Measurements from ENCODE around the gene SLC7A1.

Gene SLC7A1

DNA sequence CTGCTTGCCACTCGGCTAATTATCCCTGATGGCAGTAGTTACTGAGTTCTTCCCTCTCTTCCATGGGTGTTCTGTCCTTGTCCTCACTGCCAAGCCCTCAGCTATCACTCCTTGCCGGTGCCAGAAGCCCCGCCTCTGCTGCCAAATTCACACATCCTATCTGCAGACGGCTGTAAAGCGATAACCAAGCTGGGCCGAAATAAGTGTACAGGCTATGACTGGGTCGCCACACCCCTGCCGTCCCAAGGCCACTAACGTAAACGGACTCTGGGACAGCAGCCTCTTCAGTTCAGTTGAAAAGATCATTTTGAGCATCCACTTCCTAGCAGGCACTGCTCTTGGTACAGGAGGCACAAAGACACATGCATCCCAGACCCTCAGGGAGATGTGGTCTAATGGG lies 13.3 kb downstream of the SLC7A1 start:
- DNase-seq = no peak

DNA sequence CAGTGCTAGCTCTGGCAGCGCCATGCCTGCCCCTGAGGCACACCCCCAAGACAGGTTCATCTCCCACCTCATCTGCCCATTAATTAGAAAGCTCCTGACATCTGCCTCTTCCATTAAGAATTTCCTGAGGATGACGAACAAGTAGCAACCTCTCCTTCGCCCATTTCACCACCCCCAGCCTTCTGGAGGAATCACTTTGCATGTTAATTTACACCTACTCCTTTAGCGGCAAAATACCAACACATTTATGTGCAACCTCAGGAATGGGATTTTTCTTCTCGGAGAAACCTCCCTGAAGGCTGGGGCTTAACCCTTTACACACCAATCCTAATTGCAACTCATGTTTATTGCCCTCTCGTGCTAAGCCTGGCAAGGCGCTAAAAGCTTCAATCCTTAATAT lies 13.8 kb downstream of the SLC7A1 start:
- no peak for DNase-seq

DNA sequence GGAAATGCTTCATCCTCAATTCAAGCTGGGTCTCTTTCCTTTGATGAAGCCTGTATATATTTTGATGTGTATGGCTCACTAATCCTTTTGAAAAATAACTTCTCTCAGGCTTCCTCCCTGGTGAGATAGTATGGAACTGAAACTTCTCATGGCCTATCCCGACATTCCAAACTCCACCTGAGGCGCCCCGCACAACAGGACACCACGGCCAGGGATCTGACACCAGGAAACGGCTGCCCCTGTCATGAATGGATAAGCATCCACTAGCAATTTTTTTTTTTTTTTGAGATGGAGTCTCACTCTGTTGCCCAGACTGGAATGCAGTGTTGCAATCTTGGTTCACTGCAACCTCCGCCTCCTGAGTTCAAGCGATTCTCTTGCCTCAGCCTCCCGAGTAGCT lies 16.4 kb downstream of the SLC7A1 start:
- no peak for DNase-seq

DNA sequence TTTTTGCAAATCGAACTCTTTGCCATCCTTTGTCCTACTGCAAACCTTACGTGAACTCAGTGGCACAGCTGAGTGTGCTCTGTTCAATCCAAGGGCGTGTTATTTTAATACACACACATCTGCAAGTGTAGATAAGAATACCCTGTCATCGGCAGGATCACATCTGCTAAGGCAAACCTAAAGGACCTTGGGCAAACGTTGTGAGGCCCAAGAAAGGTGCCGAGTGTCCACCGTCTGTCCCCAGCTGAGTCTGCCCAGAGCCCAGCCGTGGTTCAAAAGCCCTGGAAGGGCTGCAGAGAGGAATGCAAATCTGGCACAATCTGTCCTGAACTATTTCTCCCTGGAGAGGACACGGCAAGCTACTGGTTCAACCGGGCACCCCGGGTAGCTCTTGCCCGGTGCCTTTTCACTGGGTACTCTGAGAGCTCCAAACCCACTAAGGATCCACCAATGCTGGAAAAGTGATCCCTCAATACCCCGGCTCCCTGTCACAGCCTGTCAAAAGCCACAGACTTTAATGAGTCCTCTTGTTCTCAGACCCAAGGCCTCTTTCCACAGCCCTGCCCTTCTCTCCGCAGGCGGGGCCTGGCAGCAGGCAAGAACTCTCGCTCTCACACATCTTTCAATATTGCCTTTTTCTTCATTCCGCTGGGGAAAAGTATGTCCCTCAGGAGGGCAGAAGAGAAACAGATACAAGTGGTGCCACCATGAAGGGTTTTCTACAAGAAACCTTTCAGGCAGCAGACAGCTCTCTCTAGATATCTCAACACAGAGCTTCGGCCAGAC lies 17.0 kb downstream of the SLC7A1 start:
- DNase-seq = no peak

DNA sequence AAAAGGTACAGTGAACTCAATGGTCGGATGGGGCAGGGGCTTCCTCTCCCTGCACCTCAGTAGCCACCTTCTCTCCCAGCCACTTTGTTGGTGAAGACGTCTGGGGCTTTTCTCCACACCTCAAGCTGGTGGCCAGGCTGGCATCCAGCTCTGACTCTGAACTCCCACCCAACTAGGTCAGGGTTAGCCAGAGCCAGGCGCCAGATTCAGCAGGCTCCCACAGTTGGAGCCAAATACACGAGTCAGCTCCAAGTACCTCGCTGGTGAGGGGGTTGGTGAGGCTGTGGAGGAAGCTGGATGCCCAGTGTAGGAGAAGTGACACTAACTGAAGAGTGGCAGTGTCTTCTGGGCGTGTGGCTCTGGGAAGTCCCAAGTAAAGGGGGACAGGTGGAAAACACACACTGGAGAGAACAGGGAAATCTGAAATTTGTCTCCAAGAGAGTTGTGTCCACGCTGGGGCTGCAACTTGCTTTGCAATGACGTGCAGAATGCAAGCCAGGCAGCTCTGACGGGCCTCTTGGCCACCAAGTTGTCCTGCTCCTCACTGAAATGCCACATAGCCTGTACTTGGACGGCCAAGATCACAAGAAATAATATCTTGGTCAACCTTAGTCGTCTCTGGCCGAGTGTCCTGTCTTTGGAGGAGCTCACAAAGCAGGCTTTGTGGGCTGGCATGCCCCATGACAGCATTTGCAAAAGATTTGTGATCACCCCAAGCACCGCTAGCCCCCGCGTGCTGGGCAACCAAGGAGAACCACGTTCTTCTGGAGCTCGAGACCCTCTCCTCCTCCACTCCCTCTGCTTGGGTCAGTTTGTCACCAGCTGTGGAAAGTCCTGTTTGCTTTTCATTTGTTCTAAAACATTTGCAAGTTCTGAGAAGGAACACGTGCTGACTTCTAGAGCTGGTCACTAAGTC lies 18.1 kb downstream of the SLC7A1 start:
- DNase-seq = peak in 1 of 2 donors; percentile 8

DNA sequence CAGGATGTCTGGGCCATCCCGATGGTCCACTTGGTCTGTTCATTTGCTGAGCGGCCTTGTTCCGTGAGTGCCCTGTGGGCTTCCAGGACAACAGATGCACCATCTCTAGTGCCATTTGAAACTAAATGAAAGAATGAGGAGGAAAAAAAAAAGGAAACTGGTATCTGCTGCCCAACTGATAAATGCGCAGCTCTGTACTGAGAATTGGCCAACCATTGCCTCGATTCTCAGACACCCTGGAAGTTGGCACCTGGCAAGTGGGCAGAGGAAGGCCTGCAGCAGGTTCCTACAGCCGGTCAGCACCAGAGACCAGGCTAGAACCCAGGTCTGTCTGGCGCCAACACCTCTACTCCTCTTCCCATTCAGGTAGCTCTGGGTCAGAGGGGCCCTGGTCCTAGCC lies 18.9 kb downstream of the SLC7A1 start:
- DNase-seq = no peak

DNA sequence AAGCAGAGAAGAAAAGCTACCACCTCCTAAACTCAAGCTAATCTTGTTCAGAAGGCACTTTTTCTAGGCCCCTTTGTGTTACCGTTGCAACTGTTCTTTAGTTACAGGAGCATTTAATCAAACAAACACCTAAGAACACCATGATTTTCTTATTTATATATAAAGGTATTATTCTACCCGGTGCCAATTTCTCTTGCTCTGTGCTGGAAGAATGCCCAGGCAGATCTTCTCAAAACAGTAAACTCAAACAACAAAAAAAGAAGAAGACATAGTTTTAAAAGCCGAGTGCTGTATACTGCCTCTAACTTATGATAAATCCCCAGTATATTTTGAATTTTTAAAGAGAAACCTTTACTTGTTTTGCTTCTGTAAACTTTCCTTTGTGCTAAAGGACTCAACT lies 20.4 kb downstream of the SLC7A1 start:
- no peak for DNase-seq

DNA sequence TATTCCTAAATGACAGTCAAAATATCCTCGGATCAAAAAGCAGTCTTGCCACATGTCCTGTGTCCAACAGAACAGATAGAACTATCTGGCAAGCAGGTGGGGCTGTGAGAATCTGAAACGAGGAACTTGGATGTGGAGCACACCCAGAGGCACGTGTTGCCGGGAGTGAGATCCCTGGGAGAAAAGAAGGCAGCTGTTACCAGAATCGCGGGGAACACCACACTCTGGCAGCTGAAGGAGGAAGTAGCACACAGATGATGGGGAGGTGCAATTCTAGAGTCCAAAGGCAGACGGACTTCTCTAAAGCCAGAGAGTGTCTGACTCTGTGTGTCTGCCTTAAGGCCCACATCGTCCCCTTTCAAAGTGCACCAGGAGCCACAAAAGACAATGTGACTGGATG lies 22.3 kb downstream of the SLC7A1 start:
- DNase-seq = peak in 1 of 2 donors; percentile 36

DNA sequence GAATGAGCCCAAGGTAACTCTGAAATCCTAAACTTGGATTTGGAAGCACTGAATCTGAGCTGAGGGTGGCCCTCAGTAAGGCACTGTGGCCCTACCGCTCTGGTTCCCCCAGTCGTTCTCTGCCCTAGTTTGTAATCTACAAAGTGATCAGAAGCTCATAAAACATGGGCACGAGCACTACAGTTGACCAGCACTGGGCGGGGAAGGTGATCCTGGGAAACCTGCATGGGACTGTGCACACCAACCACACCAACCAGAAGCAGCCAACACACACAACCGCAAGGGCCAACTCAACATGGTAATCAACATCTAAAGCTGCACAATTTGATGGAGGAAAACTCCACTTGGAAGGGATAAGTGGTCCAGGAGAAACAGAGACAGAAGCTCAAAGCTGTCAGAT lies 22.9 kb downstream of the SLC7A1 start:
- no peak for DNase-seq

DNA sequence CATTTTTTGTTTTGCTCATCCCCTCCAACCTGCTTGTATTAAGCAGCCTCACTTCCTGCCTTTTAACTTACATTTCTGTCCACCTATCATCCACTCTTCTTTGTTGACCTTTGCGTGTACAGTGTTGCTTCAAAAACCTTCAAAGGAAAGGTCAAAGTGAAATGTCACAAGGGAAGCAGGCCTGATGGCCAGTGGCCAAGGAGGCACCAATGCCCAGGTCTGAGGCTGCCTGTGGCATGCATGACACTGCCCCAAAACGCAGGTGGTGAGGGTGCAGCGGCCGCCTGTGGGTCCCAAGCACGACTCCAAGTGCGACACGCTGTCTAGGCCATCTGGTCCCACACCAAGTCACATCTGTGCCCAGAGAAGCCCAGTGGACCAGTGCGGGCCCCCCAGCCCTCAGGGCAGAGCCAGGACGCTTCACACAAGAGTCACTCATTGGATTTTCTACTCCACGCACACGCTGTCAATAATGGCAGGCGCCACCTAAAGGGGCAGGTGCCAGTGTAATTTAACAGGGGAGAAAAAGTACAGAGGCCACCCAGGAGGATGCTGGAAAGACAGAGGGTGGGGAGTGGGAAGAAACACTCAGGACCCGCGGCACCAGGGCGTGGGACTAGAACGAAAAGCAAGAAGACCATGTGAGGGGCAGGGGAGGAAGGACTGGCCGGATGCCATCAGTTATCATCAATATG lies 23.5 kb downstream of the SLC7A1 start:
- no peak for DNase-seq

DNA sequence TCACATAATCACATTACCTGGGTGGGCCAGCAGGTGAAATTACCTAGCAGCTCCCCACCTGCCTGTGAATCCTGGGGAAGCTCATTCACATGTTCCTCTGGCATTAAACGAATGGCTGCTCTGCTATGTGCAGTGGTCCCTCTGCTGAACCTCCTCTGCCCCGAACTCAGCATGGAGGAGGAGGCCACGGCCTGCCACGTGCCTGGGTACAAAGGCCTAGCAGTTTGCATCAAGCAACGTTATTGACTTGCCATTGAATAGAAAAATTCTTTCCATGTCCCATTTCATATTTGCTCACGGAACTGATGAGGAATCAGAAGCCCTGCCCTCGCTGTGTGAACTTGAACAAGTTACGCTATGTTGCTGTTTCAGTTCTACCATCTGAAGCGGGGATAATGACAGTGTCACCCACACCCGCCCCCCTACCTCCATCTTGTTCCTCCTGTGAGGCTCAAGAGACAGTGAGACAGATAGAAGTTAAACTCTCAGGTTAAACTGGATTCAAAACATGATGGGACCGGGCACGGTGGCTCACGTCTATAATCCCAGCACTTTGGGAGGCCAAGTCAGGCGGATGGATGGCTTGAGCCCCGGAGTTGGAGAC lies 25.3 kb downstream of the SLC7A1 start:
- DNase-seq = no peak

DNA sequence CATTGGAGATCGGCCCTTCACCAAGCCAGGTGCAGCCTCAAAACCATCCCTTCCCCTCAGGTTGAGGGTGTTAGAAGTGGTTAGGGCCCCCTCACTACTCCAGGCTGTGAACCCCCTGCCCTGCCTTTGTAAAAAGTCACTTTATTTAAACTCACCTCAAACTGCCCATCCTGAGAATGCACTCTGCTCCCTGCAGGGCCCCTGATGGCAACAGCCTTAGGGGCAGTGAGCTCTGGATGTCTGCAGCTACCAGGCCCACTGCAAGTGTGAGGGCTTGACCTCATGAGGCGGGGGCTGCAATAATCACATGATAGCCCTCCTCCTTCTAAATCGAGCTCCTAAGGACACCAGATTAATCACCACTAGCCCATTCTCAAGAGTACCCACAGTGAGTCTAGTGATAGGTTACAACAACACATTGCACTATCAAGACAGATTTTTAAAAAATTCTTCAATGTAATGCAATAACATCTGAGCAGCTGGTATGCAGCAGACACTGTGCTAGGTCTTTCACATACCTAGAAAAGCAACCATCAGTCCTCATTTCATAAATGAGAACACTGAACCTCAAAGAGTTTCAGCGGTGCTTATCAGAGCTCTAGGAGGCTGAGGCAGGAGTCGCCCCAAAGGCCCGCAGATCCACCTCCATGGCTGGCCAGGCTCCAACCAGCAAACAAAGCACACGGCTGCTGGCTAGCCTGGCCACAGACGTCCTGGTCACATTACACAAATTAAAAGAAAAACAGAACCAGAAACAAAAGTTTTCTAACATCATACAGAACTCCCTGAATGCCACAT lies 26.0 kb downstream of the SLC7A1 start:
- no peak for DNase-seq

DNA sequence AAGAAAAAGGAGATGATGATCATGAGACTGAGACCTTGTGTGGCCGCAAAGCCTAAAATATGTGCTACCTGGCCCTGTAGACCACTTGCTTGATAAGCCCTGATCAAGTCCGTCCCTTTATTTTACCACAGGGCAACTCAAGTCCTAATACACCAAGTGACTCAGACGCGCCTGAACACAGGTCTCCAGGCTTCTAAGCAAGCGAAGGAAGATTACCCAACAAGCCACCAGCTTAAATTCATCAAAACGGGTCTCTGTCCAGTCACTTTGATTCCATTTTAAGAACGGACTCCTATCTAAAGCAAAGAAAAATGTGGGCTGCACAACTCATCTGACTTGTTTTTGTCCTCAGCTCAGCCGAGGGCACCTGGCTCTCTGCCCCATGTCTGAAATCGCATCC lies 26.8 kb downstream of the SLC7A1 start:
- no peak for DNase-seq

DNA sequence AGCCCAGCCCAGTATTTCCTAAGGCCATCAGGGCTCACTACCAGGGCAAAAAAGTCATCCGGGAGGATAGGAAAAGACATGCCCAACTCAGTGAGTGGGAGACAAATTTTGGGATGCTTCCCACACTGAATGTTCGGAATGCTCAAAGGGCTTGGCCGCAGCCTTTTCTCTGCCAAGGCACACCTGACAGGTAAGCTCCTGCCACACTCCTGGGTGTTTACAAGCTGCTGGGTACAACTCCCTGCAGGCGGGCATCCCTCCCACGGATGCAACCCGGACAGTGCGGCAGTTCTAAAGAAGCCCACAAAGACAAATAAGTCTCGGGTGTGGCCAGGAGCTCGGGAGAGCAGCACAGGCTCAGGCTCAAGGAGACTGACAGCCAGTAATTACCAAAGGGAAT lies 28.1 kb downstream of the SLC7A1 start:
- no peak for DNase-seq

DNA sequence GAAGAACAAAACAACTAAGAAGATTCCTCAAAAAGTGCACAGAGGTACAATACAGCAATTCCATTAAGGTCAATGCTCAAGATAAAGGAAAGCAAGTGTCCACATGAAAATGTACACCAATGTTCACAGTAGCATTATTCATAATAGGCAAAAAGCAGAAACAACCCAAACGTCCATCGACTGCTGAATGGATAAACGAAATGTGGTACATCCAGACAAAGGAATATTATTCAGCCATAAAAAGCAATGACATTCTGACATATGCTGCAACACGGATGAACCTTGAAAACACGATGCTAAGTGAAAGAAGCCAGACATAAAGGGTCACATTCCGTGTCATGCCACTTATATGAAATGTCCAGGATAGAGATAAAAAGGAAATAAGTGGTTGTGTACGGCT lies 29.3 kb downstream of the SLC7A1 start:
- no peak for DNase-seq

DNA sequence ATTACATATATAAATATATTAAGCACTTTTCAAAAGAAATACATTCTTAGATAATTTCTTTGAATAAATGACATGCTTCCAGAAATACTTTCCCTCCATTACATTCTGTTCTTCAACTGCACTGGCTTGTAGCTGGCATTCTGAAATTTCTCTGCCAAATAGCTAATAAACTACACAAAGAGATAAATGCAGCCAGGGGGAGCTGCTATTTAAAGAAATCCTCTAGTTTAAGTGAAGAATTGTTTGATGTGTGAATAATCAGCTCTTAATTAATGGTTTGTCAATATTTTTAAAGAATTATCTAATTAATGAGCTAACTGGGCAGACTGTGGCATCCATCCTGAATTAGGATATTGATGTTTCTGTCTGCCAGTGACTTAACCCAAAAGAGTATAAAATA lies 30.7 kb downstream of the SLC7A1 start:
- DNase-seq = no peak

DNA sequence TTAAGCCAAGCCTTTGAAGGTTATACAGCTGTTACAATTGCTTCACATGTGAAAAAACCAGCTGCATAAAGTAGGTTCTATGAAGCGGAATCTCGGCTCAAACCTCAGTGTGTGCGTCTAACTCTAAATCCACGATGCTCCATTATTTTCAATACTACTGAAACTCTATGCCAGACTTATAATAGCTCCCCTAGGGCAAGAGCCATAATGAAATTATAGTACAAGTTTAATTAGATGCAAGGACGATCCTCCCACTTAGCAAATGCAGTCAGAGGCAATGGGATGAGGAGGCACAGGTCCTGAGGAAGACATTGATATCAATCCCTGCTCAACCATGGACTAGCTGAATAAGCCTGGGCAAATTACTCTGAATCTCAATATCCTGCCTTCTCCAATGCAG lies 31.1 kb downstream of the SLC7A1 start:
- DNase-seq = no peak

DNA sequence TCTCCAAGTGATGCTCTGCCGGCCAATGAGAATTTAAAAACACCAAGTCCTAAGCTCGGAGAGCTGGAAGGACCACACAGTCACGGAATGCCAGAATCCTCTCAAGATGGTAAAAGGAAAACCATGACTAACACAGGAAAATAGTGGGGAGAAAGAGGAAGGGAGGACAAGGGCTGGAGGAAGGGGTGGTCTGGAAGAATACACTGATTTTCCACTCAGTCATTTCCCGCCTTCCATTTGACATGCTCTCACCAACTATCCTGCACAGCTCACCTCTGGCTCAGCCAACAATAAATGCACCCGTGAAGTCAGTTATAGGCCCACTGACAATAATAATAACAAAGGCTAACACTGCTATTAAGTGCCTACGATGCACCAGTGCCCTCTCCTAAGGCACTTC lies 31.5 kb downstream of the SLC7A1 start:
- no peak for DNase-seq

DNA sequence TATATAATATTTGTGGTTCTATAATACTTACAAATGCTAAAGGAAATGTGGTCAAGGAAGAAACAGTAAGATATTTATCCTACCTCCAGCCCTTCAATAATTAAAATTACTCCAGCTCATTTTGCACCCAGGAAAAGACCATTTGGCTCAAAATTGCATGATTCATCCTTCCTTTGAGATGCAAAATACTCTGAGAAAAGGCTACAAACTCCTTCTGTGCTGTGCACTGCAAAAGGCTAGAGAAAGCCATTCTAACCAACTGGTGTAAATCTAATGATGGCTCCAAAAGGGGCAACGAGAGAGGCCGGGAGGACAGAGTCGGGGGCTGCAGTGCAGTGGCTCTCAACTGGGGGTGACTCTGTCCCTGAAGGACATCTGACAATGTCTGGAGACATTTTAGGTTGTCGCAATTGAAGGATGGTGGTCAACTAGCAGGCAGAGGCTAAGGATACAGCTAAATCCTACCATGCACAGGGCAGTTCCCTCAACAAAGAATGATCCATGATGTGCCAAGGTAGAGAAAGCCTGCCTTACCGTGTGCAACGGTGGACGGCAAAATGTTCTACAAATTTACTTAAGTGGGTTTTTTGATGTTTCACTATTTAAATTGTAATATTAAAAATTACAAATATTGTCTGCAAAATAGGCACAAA lies 32.6 kb downstream of the SLC7A1 start:
- no peak for DNase-seq

DNA sequence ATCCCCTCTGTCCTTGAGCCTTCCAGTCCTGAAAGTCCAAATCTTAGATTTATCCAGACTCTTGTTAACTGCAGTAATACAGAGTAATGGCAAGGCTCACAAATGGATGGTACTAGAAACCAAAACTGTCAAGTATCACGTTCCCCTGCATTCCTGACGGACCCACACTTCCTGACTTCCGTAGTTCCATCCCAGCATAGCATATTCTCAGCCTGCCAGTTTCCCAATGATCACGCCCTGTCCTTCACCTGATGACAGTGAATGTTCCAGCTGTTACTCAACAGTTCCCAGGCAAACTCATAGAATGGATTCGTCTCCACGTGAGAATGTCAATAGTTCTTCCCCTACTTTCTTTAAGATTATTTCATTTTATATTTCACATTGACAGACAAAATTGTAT lies 33.6 kb downstream of the SLC7A1 start:
- no peak for DNase-seq

DNA sequence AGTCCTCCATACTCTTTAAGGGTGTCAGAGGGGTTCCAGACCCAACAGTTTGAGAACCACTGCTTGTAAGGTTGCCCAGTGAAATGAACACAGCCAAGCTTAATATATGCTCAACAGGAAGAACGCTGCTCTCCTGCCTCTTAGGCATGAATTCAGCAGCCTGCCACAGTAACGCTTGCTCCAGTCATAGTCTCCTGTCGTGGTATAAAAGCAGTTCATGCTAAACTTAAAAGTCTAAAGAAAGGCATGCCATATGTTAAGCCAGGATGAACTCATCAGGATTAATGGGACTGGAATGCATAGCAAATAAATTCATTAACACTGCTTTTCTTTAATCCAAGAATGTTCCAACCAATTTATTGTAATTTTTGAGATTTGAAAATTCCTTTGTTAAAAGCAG lies 38.7 kb downstream of the SLC7A1 start:
- no peak for DNase-seq

DNA sequence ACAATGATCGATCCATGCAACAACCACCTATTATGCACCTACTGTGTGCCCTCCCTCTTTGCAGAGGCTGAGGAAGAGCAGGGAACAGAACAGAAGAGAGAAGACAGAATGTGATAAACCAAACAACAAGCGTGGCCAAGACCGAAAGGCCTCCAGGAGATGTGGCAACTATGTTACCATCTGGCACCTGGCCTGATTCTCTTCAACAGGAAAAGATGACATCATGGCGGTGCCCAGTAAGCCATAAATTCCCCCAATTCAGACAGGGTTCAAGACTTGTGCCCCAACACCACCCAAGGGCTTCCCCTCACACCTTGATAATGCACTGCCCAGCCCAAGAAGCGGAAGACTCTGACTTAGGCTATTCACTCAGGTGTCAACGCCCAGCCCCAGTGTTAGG lies 44.3 kb downstream of the SLC7A1 start:
- DNase-seq = no peak

Measured in hippocampal formation (tissue), 2 donors.